Measurements from ENCODE around the gene MDM2.

The MDM2 gene

DNA sequence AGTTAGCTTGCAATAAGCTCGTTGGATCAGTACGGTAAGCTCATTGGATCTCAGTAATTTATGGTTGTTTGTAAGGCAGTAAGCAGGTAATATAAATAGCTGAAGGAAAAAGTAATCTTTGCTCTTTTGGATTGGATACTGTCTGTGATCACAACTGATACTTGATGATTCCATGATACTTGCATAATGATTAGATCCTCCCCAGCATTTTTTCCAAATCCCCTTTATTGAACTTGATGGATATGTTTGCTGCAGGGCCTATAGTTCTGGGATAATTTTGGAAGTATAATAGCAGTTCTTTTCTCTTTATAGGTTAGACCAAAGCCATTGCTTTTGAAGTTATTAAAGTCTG is 5.2 kb downstream of the MDM2 start:
- peaks cover 4% of the 10 kb centered on the region; the same call in 1 of the 2 replicates for H3F3A ChIP-seq (ENCODE audit: insufficient read depth, low read length)
- peaks cover 85% of the 10 kb centered on the region for H3K79me2 ChIP-seq (ENCODE audit: insufficient read depth, low read length)
- no peaks in the 10 kb centered on the region for H3K9me2 ChIP-seq (ENCODE audit: low read depth, low read length)
- peak overlapping the region; percentile 36; the same call in 1 of the 2 replicates for H3K9ac ChIP-seq (ENCODE audit: low read length)
- peak overlapping the region; percentile 85 for H3K4me3 ChIP-seq (ENCODE audit: low read depth, low read length, poor library complexity, severe bottlenecking)
- peaks cover 4% of the 10 kb centered on the region; the same call in 1 of the 2 replicates for H4K20me1 ChIP-seq (ENCODE audit: insufficient read depth, low read length)
- H3K4me2 ChIP-seq (ENCODE audit: low read length): peak overlapping the region; percentile 42
- peaks cover 93% of the 10 kb centered on the region for H3K36me3 ChIP-seq (ENCODE audit: insufficient read depth, low read length)
- peak overlapping the region; percentile 99 for H3K27ac ChIP-seq (ENCODE audit: low read depth, low read length, poor library complexity, severe bottlenecking)
- H3K4me1 ChIP-seq (ENCODE audit: insufficient read depth, low read length, severe bottlenecking): peaks cover 52% of the 10 kb centered on the region
- no peaks in the 10 kb centered on the region for H3K9me3 ChIP-seq (ENCODE audit: low read length)
- TF ChIP-seq EZH2 (IDR thresholded peaks at IDR 0.05; ENCODE audit: borderline replicate concordance, low read length): no peak
- TF ChIP-seq, protein P1, sequence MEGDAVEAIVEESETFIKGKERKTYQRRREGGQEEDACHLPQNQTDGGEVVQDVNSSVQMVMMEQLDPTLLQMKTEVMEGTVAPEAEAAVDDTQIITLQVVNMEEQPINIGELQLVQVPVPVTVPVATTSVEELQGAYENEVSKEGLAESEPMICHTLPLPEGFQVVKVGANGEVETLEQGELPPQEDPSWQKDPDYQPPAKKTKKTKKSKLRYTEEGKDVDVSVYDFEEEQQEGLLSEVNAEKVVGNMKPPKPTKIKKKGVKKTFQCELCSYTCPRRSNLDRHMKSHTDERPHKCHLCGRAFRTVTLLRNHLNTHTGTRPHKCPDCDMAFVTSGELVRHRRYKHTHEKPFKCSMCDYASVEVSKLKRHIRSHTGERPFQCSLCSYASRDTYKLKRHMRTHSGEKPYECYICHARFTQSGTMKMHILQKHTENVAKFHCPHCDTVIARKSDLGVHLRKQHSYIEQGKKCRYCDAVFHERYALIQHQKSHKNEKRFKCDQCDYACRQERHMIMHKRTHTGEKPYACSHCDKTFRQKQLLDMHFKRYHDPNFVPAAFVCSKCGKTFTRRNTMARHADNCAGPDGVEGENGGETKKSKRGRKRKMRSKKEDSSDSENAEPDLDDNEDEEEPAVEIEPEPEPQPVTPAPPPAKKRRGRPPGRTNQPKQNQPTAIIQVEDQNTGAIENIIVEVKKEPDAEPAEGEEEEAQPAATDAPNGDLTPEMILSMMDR (IDR thresholded peaks at IDR 0.05; ENCODE audit: low read length): no peak
- H2AFZ ChIP-seq (ENCODE audit: low read length): no peak overlapping the region
- no peaks in the 10 kb centered on the region for H3K27me3 ChIP-seq (ENCODE audit: insufficient read depth, low read length)

DNA sequence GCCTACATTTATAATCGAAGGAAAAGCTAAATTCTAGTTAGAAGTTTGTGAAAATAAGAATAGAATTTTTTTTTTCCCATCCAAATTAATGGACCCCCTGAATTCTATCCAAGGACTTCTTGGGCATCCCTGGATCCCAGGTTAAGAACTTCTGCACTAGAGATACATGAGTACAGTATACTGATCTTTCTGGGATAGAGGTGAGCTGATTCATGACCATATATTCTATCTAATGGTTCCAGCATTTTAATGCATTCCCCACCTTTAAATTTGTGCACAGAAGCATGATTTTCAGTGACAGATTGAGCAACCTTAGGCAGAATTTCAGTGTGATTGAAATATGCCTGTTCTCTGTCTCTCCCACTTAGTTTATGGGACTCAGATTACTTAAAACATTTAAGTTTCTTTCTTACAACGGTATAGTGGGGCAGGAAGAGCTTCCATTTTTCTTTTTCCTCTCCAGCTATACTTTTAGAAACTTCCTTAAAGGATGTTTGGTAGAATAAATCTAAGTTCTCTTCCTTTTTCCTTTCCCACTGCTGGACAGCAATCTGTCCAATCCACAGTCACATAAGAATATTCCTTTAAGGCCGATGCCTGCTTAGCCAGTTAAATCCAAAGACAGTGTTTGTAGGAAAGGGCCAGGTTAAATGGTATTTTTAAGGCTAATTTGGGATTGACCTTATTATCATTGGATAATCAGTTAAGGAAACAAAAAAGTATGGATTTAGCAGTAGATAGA is 6.7 kb downstream of the MDM2 start:
- Histone ChIP-seq H3K27ac (ENCODE audit: low read depth, low read length, poor library complexity, severe bottlenecking) (no peak overlapping the region), H3K4me3 (ENCODE audit: low read depth, low read length, poor library complexity, severe bottlenecking) (no peak overlapping the region), H3K79me2 (ENCODE audit: insufficient read depth, low read length) (peaks cover 82% of the 10 kb centered on the region), H3K4me1 (ENCODE audit: insufficient read depth, low read length, severe bottlenecking) (peaks cover 49% of the 10 kb centered on the region), H3K9ac (ENCODE audit: low read length) (no peak overlapping the region; the same call in 1 of the 2 replicates), H3K27me3 (ENCODE audit: insufficient read depth, low read length) (no peaks in the 10 kb centered on the region), H3K9me2 (ENCODE audit: low read depth, low read length) (no peaks in the 10 kb centered on the region), H2AFZ (ENCODE audit: low read length) (no peak overlapping the region), H3F3A (ENCODE audit: insufficient read depth, low read length) (no peaks in the 10 kb centered on the region), H4K20me1 (ENCODE audit: insufficient read depth, low read length) (peaks cover 8% of the 10 kb centered on the region), H3K4me2 (ENCODE audit: low read length) (peak overlapping the region; percentile 5; the same call in 1 of the 2 replicates), H3K9me3 (ENCODE audit: low read length) (no peaks in the 10 kb centered on the region), H3K36me3 (ENCODE audit: insufficient read depth, low read length) (peaks cover 94% of the 10 kb centered on the region)
- TF ChIP-seq, protein P1 (IDR thresholded peaks at IDR 0.05; ENCODE audit: low read length): no peak
- TF ChIP-seq EZH2 (IDR thresholded peaks at IDR 0.05; ENCODE audit: borderline replicate concordance, low read length): no peak

DNA sequence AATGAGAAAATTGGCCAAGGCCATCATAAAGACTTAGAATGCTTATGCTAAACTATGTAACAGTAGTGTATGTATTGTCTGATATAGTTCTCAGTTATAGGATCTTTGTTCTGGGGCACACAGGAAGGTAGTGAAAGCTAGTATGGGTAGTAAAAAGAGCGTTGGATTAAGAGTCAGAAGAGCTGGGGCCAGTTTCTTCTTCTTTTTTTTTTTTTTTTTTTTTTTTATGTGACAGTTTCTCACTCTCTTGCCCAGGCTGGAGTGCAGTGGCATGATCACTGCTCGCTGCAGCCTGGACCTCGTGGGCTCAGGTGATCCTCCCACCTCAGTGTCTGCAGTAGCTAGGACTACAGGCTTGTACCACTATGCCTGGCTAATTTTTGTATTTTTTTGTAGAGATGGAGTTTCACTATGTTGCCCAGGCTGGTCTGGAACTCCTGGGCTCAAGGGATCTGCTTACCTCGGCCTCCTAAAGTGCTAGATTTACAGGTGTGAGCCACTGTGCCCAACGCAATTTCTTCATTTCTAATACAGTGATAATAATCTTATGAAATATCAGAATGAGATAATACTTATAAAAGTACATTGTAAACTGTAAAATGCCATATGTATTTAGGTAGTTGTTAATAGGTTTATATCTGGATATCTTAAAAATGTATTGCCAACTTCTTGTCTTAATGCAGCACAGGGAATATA is 7.4 kb downstream of the MDM2 start:
- H3F3A ChIP-seq (ENCODE audit: insufficient read depth, low read length): no peaks in the 10 kb centered on the region
- H3K36me3 ChIP-seq (ENCODE audit: insufficient read depth, low read length): peaks cover 94% of the 10 kb centered on the region
- TF ChIP-seq, protein P1 (IDR thresholded peaks at IDR 0.05; ENCODE audit: low read length): no peak
- no peak for TF ChIP-seq EZH2 (IDR thresholded peaks at IDR 0.05; ENCODE audit: borderline replicate concordance, low read length)
- H3K9me2 ChIP-seq (ENCODE audit: low read depth, low read length): no peaks in the 10 kb centered on the region
- no peak overlapping the region; the same call in 1 of the 2 replicates for H3K4me2 ChIP-seq (ENCODE audit: low read length)
- H3K9me3 ChIP-seq (ENCODE audit: low read length): no peaks in the 10 kb centered on the region
- no peak overlapping the region for H3K9ac ChIP-seq (ENCODE audit: low read length)
- H4K20me1 ChIP-seq (ENCODE audit: insufficient read depth, low read length): peaks cover 8% of the 10 kb centered on the region
- H3K27ac ChIP-seq (ENCODE audit: low read depth, low read length, poor library complexity, severe bottlenecking): no peak overlapping the region
- H3K4me1 ChIP-seq (ENCODE audit: insufficient read depth, low read length, severe bottlenecking): peaks cover 45% of the 10 kb centered on the region
- peaks cover 78% of the 10 kb centered on the region for H3K79me2 ChIP-seq (ENCODE audit: insufficient read depth, low read length)
- no peak overlapping the region for H2AFZ ChIP-seq (ENCODE audit: low read length)
- H3K27me3 ChIP-seq (ENCODE audit: insufficient read depth, low read length): no peaks in the 10 kb centered on the region
- H3K4me3 ChIP-seq (ENCODE audit: low read depth, low read length, poor library complexity, severe bottlenecking): no peak overlapping the region

Data from OCI-LY1 (cell line).